ENCODE results near the gene ARMC2.

DNA sequence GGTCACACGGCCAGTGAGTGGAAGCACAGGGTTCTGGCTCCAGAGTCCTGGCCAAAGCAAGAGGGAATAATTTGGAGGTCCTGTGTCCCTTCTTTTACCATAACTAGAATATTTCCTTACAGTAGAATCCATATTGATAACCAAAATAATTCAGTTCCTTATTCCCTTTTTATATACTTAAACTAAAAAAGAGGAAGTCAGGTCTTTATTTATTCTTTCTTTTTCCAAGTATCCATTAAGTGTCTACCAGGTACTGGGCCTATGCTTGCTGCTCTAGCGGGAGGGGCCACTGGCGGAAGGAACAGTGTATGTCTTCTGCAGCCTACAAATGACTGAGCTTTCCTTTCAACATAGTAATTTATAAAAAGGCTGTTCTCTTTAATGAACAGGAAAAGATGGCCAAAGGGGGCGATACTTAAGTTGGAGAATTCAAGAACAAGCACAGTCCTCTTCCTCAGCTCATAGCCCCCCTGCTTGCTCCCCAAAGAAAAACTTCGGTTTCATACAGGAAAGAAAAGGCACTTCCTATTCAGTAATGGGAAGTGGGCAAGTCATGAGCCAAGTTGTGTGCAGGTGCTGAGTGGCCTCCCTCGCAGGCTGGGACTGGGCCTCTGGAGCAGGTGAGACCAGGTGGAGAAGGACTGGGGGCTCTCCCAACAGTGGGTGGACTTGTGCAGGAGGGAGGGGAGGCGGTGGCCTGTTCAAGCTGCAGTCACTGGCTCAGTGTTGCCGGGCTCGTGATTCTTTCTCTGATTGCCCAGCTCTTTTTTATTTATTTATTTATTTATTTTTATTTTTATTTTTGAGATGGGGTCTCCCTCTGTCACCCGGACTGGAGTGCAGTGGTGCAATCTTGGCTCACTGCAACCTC, 110.9 kb downstream of the ARMC2 start:
- TF ChIP-seq, protein P1, sequence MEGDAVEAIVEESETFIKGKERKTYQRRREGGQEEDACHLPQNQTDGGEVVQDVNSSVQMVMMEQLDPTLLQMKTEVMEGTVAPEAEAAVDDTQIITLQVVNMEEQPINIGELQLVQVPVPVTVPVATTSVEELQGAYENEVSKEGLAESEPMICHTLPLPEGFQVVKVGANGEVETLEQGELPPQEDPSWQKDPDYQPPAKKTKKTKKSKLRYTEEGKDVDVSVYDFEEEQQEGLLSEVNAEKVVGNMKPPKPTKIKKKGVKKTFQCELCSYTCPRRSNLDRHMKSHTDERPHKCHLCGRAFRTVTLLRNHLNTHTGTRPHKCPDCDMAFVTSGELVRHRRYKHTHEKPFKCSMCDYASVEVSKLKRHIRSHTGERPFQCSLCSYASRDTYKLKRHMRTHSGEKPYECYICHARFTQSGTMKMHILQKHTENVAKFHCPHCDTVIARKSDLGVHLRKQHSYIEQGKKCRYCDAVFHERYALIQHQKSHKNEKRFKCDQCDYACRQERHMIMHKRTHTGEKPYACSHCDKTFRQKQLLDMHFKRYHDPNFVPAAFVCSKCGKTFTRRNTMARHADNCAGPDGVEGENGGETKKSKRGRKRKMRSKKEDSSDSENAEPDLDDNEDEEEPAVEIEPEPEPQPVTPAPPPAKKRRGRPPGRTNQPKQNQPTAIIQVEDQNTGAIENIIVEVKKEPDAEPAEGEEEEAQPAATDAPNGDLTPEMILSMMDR (IDR thresholded peaks at IDR 0.05; ENCODE audit: low read depth, low read length, poor library complexity, severe bottlenecking) = no peak
- TF ChIP-seq EZH2phosphoT487 (IDR thresholded peaks at IDR 0.05; ENCODE audit: borderline replicate concordance, low read length) = no peak

Measured in DOHH2 (cell line).